Activated naive CD8-positive, alpha-beta T cell treated with anti-CD3 and anti-CD28 coated beads for 36 hours (primary cell): ENCODE measurements around the gene NKD1. TPM values are rescaled to one million over a fixed set of nuclear protein-coding genes. Genes with fewer than 3 reads are reported as not detected.
A peak's percentile ranks its signal among the peaks of the same experiment; 100 is the strongest.

Source experiments
- DNase-seq: peaks from one replicate; pipeline ENCODE4 v3.0.0; 2021
- H3K27ac Mint-ChIP-seq: one replicate; pipeline ENCODE4 v1.8.0; 2022; ENCODE audit warnings: mild to moderate bottlenecking, moderate library complexity, mixed read lengths
- H3K27me3 Mint-ChIP-seq: one replicate; pipeline ENCODE4 v1.8.0; 2022; ENCODE audit warnings: mild to moderate bottlenecking, mixed read lengths
- H3K36me3 Mint-ChIP-seq: one replicate; pipeline ENCODE4 v1.8.0; 2021; ENCODE audit warnings: mild to moderate bottlenecking, mixed read lengths
- H3K4me1 Mint-ChIP-seq: one replicate; pipeline ENCODE4 v1.8.0; 2021; ENCODE audit warnings: mixed read lengths
- H3K4me3 Mint-ChIP-seq: one replicate; pipeline ENCODE4 v1.8.0; 2022; ENCODE audit warnings: mild to moderate bottlenecking, moderate library complexity, mixed read lengths
- H3K9me3 Mint-ChIP-seq: one replicate; pipeline ENCODE4 v1.8.0; 2022; ENCODE audit warnings: mixed read lengths
- total RNA-seq, 2 experiments: library from RNA; stranded (reverse); gene quantifications; one replicate each; pipeline ENCODE4 v1.2.3, GENCODE V29; 2021

NKD1 gene
- total RNA-seq, 2 experiments from 2014 or later: 0.86 to 0.87 TPM

DNA sequence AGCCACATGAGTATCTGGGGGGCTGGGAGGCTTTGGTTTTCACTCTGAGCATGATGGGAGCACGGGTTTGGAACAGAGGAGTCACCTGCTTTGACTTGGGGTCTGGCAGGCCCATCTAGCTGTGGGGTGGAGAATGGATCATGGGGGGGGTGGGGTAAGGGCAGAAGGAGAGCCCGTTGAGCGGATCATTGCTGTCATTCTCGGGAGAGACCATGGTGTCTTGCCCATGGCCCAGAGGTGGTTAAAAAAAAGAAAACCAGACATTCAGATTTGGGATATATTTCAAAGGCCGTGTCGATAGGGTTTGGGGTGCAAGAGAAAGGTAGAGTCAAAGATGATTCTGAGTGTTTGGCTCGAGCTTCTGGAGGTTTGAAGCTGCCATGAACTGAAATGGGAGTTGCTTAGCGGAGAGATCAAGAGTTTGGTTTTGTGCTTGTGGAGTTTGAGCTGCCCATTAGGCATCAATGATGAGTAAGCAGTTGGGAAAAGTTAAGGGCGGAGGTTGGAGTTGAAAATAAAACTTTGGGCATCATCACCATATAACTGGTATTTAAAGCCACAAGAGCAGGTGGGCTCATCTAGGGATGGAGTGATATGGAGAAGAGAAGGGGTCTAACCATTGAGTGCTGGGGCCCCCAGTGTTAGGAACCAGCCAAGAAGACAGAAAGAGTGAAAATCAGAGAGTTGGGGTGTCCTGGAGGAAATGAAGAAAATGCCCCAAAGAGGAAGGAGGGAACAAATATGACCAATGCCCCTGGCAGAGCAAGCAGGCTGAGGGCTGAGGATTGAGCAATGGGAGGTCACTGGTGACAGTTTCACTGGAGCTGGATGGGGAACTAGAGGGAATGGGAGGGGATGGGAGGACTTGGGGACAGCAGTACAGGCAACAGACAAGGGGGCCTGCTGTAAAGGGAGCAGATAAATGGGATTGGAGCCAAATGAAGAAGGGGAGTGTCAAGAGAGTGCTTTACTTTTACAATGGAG lies 147.1 kb downstream of the NKD1 start:
- Mint-ChIP-seq H3K4me1 (peaks cover 53% of the 10 kb centered on the region), H3K9me3 (no peaks in the 10 kb centered on the region), H3K36me3 (no peaks in the 10 kb centered on the region), H3K4me3 (no peak overlapping the region), H3K27me3 (peaks cover 11% of the 10 kb centered on the region), H3K27ac (no peak overlapping the region)
- DNase-seq: no peak

GRCh38 chr16:50696126-50696525 lies 147.9 kb downstream of the NKD1 start:
- no peaks in the 10 kb centered on the region for H3K9me3 Mint-ChIP-seq
- H3K4me1 Mint-ChIP-seq: peaks cover 55% of the 10 kb centered on the region
- H3K27me3 Mint-ChIP-seq: peaks cover 11% of the 10 kb centered on the region
- no peak overlapping the region for H3K27ac Mint-ChIP-seq
- no peak overlapping the region for H3K4me3 Mint-ChIP-seq
- DNase-seq: no peak
- H3K36me3 Mint-ChIP-seq: no peaks in the 10 kb centered on the region

- Mint-ChIP-seq H3K4me1 (peaks cover 54% of the 10 kb centered on the region), H3K36me3 (no peaks in the 10 kb centered on the region), H3K9me3 (no peaks in the 10 kb centered on the region), H3K27me3 (peaks cover 11% of the 10 kb centered on the region), H3K4me3 (no peak overlapping the region), H3K27ac (no peak overlapping the region)
- DNase-seq: no peak
Observed at GRCh38 chr16:50696575-50697420, 148.6 kb downstream of the NKD1 start.

DNA sequence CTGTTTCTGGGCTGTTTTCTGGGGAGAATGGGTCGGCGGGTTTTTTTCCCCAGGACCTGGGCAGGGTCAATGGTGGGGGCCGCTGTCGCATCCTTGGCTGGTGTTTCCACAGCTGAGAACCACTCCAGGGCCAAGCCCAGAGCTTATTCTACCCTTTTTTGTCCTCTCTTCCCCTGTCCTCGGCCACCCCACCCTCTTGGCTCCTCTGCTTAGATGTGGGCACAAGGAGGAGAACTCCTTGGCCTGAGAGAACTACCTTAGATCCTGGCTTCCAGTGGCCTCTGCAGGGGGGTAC lies 149.2 kb downstream of the NKD1 start:
- Mint-ChIP-seq H3K4me3 (peak overlapping the region; percentile 60), H3K9me3 (no peaks in the 10 kb centered on the region), H3K27ac (peak overlapping the region; percentile 89), H3K4me1 (peaks cover 50% of the 10 kb centered on the region), H3K36me3 (no peaks in the 10 kb centered on the region), H3K27me3 (peaks cover 11% of the 10 kb centered on the region)
- DNase-seq: no peak

DNA sequence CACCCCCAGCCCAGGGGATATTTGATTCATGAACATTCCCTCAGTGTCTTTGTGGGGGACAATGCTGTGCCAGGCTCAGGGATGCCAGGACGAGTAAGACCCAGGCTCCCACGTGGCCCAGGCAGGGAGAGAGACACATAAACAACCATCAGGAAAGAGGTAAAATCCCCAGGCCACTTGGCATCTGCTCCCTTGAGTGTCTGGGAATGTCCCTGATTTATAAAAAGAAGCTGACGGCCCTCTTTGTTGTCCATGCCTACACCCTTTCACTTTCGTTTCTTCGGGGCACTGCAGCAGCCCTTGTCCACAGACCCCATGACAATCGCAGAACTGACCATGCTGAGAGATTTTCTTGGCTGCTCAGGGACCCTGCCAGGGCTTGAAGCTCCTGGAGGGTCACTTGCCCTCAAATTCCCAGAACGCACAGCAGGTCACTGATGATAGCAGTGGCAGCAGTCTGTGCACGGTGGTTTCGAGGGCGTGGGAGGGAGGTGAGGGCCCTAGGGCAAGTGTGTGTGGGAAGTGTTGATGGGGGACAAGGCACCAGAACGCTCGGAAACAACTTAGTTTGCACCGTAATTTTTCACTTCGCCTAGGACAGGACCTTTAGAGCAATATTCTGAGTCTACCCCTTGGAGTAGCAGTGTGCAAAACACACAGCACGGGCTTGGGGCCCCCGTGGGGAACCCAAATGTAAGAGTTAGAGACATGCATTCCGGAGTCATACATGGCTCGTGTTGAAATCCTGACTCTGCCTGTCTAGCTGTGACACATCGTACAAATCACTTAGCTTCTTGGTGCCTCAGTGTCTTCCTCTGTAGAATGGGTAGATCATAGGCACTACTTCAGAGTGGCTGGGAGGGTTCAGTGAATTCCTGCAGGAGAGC lies 149.9 kb downstream of the NKD1 start:
- Mint-ChIP-seq H3K27me3 (peaks cover 11% of the 10 kb centered on the region), H3K27ac (peak overlapping the region; percentile 89), H3K9me3 (no peaks in the 10 kb centered on the region), H3K4me1 (peaks cover 50% of the 10 kb centered on the region), H3K4me3 (peak overlapping the region; percentile 60), H3K36me3 (no peaks in the 10 kb centered on the region)
- peak; percentile 55 for DNase-seq

Other genes starting within 250 kb of the NKD1 start
- 10 to 100 TPM; 93.6 to 98.5 TPM for gene BRD7, start 179.4 kb upstream of the NKD1 start, total RNA-seq
- 10 to 100 TPM; 25.8 to 26.0 TPM for gene SNX20, start 132.9 kb downstream of the NKD1 start, total RNA-seq
- gene NOD2, start 145.2 kb downstream of the NKD1 start, total RNA-seq: 1 to 10 TPM in 1 of 2 experiments, under 1 TPM in 1; 0.78 to 1.2 TPM
- gene CYLD, start 193.7 kb downstream of the NKD1 start, total RNA-seq: 10 to 100 TPM; 94.3 to 97.9 TPM